OCI-LY1 (cell line): ENCODE data around the gene ZNF771.

Experiments
- H2AFZ ChIP-seq: fragments of 200-600 bp; sonication (generic), shearing (Covaris generic); 2 replicates; pipeline ENCODE4 v1.6.0; 2014; ENCODE audit warnings: antibody characterized with exemption, mild to moderate bottlenecking, low read length
- H3F3A ChIP-seq: fragments of 200-600 bp; sonication (generic), shearing (Covaris generic); 2 replicates; pipeline ENCODE4 v1.6.0; 2014; ENCODE audit warnings: mild to moderate bottlenecking, antibody characterized with exemption, low read length, moderate library complexity; ENCODE audit not compliant: insufficient read depth
- H3K27ac ChIP-seq: fragments of 200-600 bp; sonication (generic); 2 replicates; pipeline ENCODE4 v1.5.1; 2014; ENCODE audit warnings: low read length, mixed run types, mild to moderate bottlenecking, low read depth; ENCODE audit not compliant: poor library complexity, severe bottlenecking
- H3K27me3 ChIP-seq: fragments of 200-600 bp; sonication (generic); 2 replicates; pipeline ENCODE4 v1.6.0; 2014; ENCODE audit warnings: antibody characterized with exemption, mild to moderate bottlenecking, low read length, moderate library complexity; ENCODE audit not compliant: insufficient read depth
- H3K36me3 ChIP-seq: fragments of 200-600 bp; sonication (generic); 2 replicates; pipeline ENCODE4 v1.6.1; 2014; ENCODE audit warnings: mild to moderate bottlenecking, antibody characterized with exemption, low read length, moderate library complexity, mixed read lengths; ENCODE audit not compliant: insufficient read depth
- H3K4me1 ChIP-seq: fragments of 200-600 bp; sonication (generic); 2 replicates; pipeline ENCODE4 v1.5.1; 2014; ENCODE audit warnings: mild to moderate bottlenecking, low read length, moderate library complexity; ENCODE audit not compliant: insufficient read depth, severe bottlenecking
- H3K4me2 ChIP-seq: fragments of 200-600 bp; sonication (generic), shearing (Covaris generic); 2 replicates; pipeline ENCODE4 v1.6.1; 2014; ENCODE audit warnings: low read length
- H3K4me3 ChIP-seq: fragments of 200-600 bp; sonication (generic); 2 replicates; pipeline ENCODE4 v1.5.1; 2014; ENCODE audit warnings: low read length, low read depth, mild to moderate bottlenecking, mixed read lengths; ENCODE audit not compliant: poor library complexity, severe bottlenecking
- H3K79me2 ChIP-seq: fragments of 200-600 bp; shearing (Covaris generic); 2 replicates; pipeline ENCODE4 v1.6.1; 2016; ENCODE audit warnings: mixed run types, low read length, mixed read lengths; ENCODE audit not compliant: insufficient read depth
- H3K9ac ChIP-seq: fragments of 200-600 bp; sonication (generic), shearing (Covaris generic); 2 replicates; pipeline ENCODE4 v1.6.1; 2014; ENCODE audit warnings: mild to moderate bottlenecking, low read length, mixed read lengths
- H3K9me2 ChIP-seq: fragments of 200-600 bp; sonication (generic), shearing (Covaris generic); 2 replicates; pipeline ENCODE4 v1.6.1; 2014; ENCODE audit warnings: low read depth, mild to moderate bottlenecking, low read length, mixed read lengths
- H3K9me3 ChIP-seq: fragments of 200-600 bp; shearing (Covaris generic); 2 replicates; pipeline ENCODE4 v1.6.1; 2014; ENCODE audit warnings: low read length, mixed read lengths
- H4K20me1 ChIP-seq: fragments of 200-600 bp; sonication (generic), shearing (Covaris generic); 2 replicates; pipeline ENCODE4 v1.6.0; 2016; ENCODE audit warnings: mild to moderate bottlenecking, low read length; ENCODE audit not compliant: insufficient read depth
- CTCF ChIP-seq: fragments of 200-600 bp; sonication (generic), shearing (Covaris generic); IDR thresholded peaks from 2 replicates; pipeline ENCODE4 v1.5.1; 2017; ENCODE audit warnings: mild to moderate bottlenecking, antibody characterized with exemption, low read length, moderate library complexity, mixed read lengths
- EZH2 ChIP-seq: fragments of 200-600 bp; sonication (generic), shearing (Covaris generic); IDR thresholded peaks from 2 replicates; pipeline ENCODE4 v1.8.0; 2017; ENCODE audit warnings: borderline replicate concordance, mixed run types, mild to moderate bottlenecking, antibody characterized with exemption, low read length, moderate library complexity, mixed read lengths

ZNF771 gene

GRCh38 chr16:30414159-30414558 lies 6.8 kb downstream of the ZNF771 start:
- no peaks in the 10 kb centered on the region for H3K9me2 ChIP-seq
- H3K36me3 ChIP-seq = peaks cover 42% of the 10 kb centered on the region; the same call in 1 of the 2 replicates
- no peak overlapping the region for H3K27ac ChIP-seq
- no peaks in the 10 kb centered on the region for H3K9me3 ChIP-seq
- no peak overlapping the region for H3K4me3 ChIP-seq
- no peak overlapping the region for H3K9ac ChIP-seq
- H3K79me2 ChIP-seq = no peaks in the 10 kb centered on the region
- H4K20me1 ChIP-seq = no peaks in the 10 kb centered on the region
- H3F3A ChIP-seq = no peaks in the 10 kb centered on the region
- TF ChIP-seq EZH2 = no peak
- TF ChIP-seq CTCF = no peak
- no peak overlapping the region for H2AFZ ChIP-seq
- no peak overlapping the region for H3K4me2 ChIP-seq
- H3K4me1 ChIP-seq = peaks cover 26% of the 10 kb centered on the region
- H3K27me3 ChIP-seq = no peaks in the 10 kb centered on the region

GRCh38 chr16:30416047-30416603 lies 8.7 kb downstream of the ZNF771 start:
- H4K20me1 ChIP-seq = no peaks in the 10 kb centered on the region

GRCh38 chr16:30416624-30417528 lies 9.5 kb downstream of the ZNF771 start:
- no peaks in the 10 kb centered on the region for H3K79me2 ChIP-seq
- H3K27me3 ChIP-seq = no peaks in the 10 kb centered on the region
- H3K4me3 ChIP-seq = peak overlapping the region; percentile 54
- H3K4me1 ChIP-seq = peaks cover 19% of the 10 kb centered on the region
- H3K4me2 ChIP-seq = peak overlapping the region; percentile 59
- H3K9me2 ChIP-seq = no peaks in the 10 kb centered on the region
- no peaks in the 10 kb centered on the region for H3F3A ChIP-seq
- TF ChIP-seq EZH2 (no peak), CTCF (no peak)
- H3K9ac ChIP-seq = peak overlapping the region; percentile 70
- H3K27ac ChIP-seq = peak overlapping the region; percentile 26
- no peaks in the 10 kb centered on the region for H4K20me1 ChIP-seq
- no peaks in the 10 kb centered on the region for H3K9me3 ChIP-seq
- H3K36me3 ChIP-seq = peaks cover 41% of the 10 kb centered on the region
- H2AFZ ChIP-seq = no peak overlapping the region

More at GRCh38 chr16:30416047-30416603, 8.7 kb downstream of the ZNF771 start:
- TF ChIP-seq CTCF (no peak), EZH2 (no peak)
- Histone ChIP-seq H3K4me3 (no peak overlapping the region), H3K9me3 (no peaks in the 10 kb centered on the region), H2AFZ (no peak overlapping the region), H3K79me2 (no peaks in the 10 kb centered on the region), H3F3A (no peaks in the 10 kb centered on the region), H3K36me3 (peaks cover 45% of the 10 kb centered on the region), H3K9me2 (no peaks in the 10 kb centered on the region), H3K4me2 (no peak overlapping the region), H3K27ac (peak overlapping the region; percentile 26), H3K27me3 (no peaks in the 10 kb centered on the region), H3K9ac (no peak overlapping the region; the same call in 1 of the 2 replicates), H3K4me1 (peaks cover 19% of the 10 kb centered on the region)
